GM10847 (cell line): Measurements from ENCODE around the gene KCTD8.

Experiments
- POLR2A ChIP-seq: IDR thresholded peaks from 2 replicates; pipeline ENCODE4 v1.6.1; 2011; ENCODE audit not compliant: insufficient read length; ENCODE audit errors: extremely low read depth

KCTD8 gene

DNA sequence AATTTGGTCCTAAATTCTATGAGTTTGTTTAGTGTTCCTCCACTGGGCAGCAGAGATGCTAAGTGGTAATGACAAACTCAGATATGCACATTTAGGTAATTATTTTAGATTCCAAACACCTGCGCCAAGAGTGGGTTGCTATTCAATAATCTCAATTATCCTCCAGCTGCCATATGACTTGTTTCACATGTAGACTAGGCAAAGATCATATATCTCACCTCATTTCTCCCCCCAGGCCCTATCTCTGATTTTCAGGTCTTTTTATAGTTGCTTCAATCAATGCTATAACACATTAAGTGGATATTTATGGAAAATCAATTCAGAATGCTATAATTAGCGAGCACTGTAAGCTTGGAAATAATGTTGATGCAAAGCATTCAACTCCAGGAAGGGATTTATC lies 217.6 kb downstream of the KCTD8 start:
- no peak for TF ChIP-seq POLR2A

GRCh38 chr4:44228326-44228725 lies 220.3 kb downstream of the KCTD8 start:
- TF ChIP-seq POLR2A, result no peak

DNA sequence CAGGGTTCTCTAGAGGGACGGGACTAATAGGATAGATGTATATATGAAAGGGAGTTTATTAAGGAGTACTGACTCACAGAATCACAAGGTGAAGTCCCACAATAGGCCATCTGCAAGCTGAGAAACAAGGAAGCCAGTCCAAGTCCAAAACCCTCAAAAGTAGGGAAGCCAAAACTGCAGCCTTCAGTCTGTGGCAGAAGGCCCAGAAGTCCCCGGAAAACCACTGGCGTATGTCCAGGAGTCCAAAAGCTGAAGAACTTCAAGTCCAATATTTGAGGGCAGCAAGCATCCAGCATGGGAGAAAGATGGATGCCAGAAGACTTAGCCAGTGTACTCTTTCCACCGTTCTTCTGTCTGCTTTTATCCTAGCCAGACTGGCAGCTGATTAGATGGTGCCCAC lies 227.2 kb downstream of the KCTD8 start:
- no peak for TF ChIP-seq POLR2A

DNA sequence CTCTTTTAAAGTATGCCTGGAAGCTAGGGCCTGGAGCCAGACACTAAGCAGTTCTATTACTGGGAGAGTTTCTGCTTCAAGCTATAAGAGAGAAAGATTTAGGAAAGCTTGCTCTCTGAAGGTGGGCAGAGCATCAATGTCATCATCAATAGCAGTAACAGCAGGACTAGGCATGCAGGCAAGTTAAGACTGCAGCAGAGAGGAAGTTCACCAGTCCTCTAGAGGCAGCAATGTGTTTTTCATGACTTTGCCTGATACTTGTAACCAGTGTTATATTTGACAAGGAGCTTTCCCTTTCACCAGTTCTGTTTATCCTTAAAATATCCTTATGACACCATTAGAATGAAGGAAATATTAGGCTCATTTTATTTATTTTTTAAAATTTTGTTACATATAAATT lies 237.9 kb downstream of the KCTD8 start:
- TF ChIP-seq POLR2A, result no peak

DNA sequence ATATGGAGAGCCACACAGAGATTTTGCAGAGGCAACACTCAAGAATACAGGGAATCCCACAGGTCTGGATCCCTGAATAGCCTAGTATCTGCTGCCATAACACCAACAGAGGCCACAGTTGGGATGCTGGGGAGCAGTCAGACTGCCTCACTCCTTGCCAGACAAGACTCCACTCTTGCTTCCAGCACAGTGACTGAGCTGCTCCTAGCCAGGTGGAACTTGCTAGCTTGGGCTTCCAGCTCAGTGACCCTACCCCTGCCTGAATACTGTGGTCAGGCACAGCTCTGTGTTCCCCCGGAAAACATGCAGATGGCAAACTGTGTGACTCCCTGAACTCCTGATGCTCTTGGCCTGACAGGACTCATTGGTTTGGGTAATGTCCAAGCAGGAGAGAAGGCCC lies 251.8 kb downstream of the KCTD8 start:
- no peak for TF ChIP-seq POLR2A

GRCh38 chr4:44194365-44194764 lies 254.2 kb downstream of the KCTD8 start:
- no peak for TF ChIP-seq POLR2A

DNA sequence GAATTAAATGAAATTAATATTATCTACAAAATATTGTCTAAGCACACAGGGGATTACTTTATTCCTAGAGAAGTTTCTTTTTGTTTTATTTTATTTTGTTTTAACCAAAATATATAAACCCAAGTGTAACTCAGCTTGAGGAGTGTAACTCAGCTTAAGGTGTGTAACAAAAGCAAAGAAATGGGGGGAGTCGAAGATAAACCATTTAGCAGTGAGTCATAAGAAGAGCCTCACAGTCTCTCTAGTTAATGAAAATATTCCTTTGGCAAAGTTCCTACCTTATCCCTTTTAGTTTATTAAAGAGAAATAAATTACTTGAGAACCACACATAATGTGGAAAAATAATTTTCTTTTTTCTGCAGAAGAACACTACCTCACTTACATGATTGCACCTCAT lies 261.8 kb downstream of the KCTD8 start:
- no peak for TF ChIP-seq POLR2A

- TF ChIP-seq POLR2A, result no peak
Observed at GRCh38 chr4:44186096-44186849, 262.3 kb downstream of the KCTD8 start.

DNA sequence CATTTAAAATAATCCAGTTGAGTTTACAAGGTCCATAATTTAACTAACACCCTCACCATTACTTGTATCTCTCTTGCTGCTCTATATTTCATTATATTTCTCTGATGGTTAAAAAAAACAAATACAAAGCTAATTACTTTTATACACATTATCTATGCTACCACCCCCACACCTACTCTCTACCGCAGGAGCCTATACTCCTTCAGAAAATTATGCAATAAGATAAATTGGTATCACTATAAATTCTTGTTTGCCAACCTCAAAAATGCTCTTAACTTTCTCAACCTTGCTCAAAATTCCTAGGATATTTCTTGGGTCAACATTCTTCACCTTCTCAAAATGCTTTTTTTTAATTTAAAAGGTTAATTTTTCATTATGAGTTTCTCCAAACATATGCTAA lies 282.7 kb downstream of the KCTD8 start:
- TF ChIP-seq POLR2A, result no peak

- no peak for TF ChIP-seq POLR2A
Observed at GRCh38 chr4:44162538-44163270, 285.9 kb downstream of the KCTD8 start.

GRCh38 chr4:44161756-44162155 lies 286.9 kb downstream of the KCTD8 start:
- TF ChIP-seq POLR2A, result no peak

- no peak for TF ChIP-seq POLR2A
Observed at GRCh38 chr4:44160776-44161367, 287.7 kb downstream of the KCTD8 start.

DNA sequence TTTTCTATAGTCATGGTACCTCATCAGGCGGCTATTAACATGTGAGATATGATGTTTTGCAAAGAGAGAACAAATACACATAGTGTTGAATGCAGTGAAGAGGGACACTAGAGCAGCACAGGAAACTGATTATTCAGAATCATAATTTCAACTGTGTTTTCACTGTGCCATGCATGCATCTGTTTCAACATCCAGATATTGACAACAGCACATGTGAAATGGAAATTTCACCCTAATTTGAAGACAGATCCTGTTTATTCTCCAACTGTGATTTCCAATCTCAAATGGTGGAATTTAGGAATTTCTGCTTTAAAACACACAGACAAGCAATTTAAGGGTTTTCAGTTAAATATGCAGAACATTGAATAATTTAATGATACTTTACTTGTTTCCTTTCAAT lies 288.6 kb downstream of the KCTD8 start:
- no peak for TF ChIP-seq POLR2A

DNA sequence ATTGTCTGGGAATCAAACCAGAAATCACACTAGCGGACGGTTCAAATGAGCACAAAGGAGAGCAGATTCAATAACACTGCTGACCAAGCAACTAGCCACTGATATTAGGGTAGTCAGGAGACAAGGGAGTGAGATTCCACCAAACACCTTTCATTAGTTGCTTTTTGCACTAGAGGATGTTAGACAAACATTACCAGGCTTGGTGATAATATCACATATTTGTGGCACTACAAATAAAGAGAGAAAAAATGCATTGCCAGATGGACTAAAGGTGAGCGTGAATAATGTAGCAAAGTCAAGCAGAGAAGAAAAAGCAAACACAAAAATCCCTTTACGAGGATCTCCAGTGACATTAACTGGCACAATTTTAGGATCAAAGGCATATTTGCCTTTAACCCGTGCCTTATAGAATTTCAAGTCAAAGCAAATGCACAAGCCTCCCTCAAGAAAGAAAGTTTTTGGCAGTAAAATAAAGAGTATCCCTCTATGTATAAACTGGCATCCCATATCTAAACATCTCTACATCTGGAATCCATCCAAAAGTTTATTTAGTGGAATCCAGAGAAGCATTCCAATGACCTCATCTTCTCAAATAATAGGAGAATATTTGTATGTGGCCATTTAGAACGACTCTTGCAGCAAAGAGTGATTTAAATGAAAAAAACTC lies 290.9 kb downstream of the KCTD8 start:
- no peak for TF ChIP-seq POLR2A

GRCh38 chr4:44150091-44150576 lies 298.5 kb downstream of the KCTD8 start:
- TF ChIP-seq POLR2A, result no peak

DNA sequence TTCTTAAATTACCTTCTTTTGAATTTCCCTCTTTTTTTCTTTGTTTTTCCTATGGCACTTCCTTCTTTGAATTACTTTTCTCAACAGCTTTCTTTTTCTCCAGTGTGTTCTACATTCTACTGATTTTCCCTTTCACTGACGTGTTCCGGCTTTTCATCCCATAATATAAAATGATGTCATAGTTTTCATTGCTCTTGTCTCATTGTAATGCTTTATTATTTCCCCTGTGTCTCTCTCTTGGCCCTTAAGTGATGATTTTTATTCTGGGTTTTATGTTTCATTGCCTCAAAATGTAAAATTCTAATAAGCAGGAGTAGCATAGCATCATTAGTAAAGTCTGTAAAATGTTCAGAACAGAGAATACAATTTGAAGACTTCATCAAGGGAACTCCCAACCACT lies 299.3 kb downstream of the KCTD8 start:
- TF ChIP-seq POLR2A, result no peak
